HL-60 (cell line): ENCODE measurements around the gene LYPLAL1.
A peak's percentile ranks its signal among the peaks of the same experiment; 100 is the strongest.

Source experiments
- DNase-seq, 2 experiments: peaks; one replicate each; pipeline ENCODE4 v3.0.0-alpha.2; 2010 to 2020; ENCODE audit warnings: low read depth in 1 of 2, low spot score in 1 of 2
- H3K27ac ChIP-seq: fragments of 250-450 bp; sonication (Bioruptor Pico); replicated peaks from 2 replicates; pipeline ENCODE4 v1.5.1; 2020; ENCODE audit warnings: mild to moderate bottlenecking, moderate library complexity
- H3K27me3 ChIP-seq: fragments of 250-450 bp; sonication (Bioruptor Pico); 2 replicates; pipeline ENCODE4 v1.5.1; 2021; ENCODE audit warnings: mild to moderate bottlenecking, moderate library complexity; ENCODE audit not compliant: insufficient read depth, poor library complexity, severe bottlenecking
- H3K4me3 ChIP-seq: replicated peaks from 2 replicates; pipeline ENCODE4 v1.5.1; 2011; ENCODE audit warnings: mild to moderate bottlenecking, control low read depth, low read length; ENCODE audit not compliant: insufficient read depth
- CTCF ChIP-seq: IDR thresholded peaks from one replicate; pipeline ENCODE4 v1.5.1; 2011; ENCODE audit warnings: low read length, control low read depth, inconsistent platforms; ENCODE audit not compliant: insufficient read depth
- GABPA ChIP-seq: IDR thresholded peaks from 2 replicates; pipeline ENCODE4 v1.6.1; 2012; ENCODE audit warnings: low read depth
- POLR2AphosphoS5 ChIP-seq: IDR thresholded peaks from 2 replicates; pipeline ENCODE4 v1.6.1; 2012; ENCODE audit warnings: low read depth
- REST ChIP-seq: IDR thresholded peaks from 2 replicates; pipeline ENCODE4 v1.6.1; 2012; ENCODE audit warnings: low read depth; ENCODE audit not compliant: insufficient replicate concordance
- SPI1 ChIP-seq: IDR thresholded peaks from 2 replicates; pipeline ENCODE4 v1.6.1; 2012; ENCODE audit warnings: low read depth, mild to moderate bottlenecking, borderline replicate concordance

The LYPLAL1 gene

GRCh38 chr1:219184337-219184736, 10.7 kb downstream of the LYPLAL1 start:
- no peaks in the 10 kb centered on the region for H3K27me3 ChIP-seq
- no peak for TF ChIP-seq POLR2AphosphoS5
- TF ChIP-seq REST: no peak
- no peak for TF ChIP-seq CTCF
- TF ChIP-seq SPI1: peak; percentile 37; the same call in 1 of the 2 replicates
- DNase-seq: no peak
- no peak overlapping the region for H3K4me3 ChIP-seq
- H3K27ac ChIP-seq: no peak overlapping the region

GRCh38 chr1:219185486-219186117, 11.9 kb downstream of the LYPLAL1 start:
- TF ChIP-seq POLR2AphosphoS5 (no peak), SPI1 (no peak), REST (no peak), GABPA (no peak), CTCF (no peak)
- Histone ChIP-seq H3K27ac (no peak overlapping the region), H3K27me3 (no peaks in the 10 kb centered on the region), H3K4me3 (no peak overlapping the region)
- no peak for DNase-seq

GRCh38 chr1:219188331-219188803, 14.7 kb downstream of the LYPLAL1 start:
- Histone ChIP-seq H3K27ac (no peak overlapping the region; the same call in 1 of the 2 replicates), H3K4me3 (no peak overlapping the region), H3K27me3 (no peaks in the 10 kb centered on the region)
- no peak for DNase-seq
- TF ChIP-seq REST (no peak), SPI1 (peak; percentile 87)
